GM21447 (cell line): ENCODE measurements around the gene UBN2.

ENCODE experiments used
- ATAC-seq: cut with Tn5 transposase; IDR thresholded peaks from one replicate; pipeline ENCODE4 v1.9.1; 2021; ENCODE audit not compliant: unreplicated experiment

UBN2 gene

DNA sequence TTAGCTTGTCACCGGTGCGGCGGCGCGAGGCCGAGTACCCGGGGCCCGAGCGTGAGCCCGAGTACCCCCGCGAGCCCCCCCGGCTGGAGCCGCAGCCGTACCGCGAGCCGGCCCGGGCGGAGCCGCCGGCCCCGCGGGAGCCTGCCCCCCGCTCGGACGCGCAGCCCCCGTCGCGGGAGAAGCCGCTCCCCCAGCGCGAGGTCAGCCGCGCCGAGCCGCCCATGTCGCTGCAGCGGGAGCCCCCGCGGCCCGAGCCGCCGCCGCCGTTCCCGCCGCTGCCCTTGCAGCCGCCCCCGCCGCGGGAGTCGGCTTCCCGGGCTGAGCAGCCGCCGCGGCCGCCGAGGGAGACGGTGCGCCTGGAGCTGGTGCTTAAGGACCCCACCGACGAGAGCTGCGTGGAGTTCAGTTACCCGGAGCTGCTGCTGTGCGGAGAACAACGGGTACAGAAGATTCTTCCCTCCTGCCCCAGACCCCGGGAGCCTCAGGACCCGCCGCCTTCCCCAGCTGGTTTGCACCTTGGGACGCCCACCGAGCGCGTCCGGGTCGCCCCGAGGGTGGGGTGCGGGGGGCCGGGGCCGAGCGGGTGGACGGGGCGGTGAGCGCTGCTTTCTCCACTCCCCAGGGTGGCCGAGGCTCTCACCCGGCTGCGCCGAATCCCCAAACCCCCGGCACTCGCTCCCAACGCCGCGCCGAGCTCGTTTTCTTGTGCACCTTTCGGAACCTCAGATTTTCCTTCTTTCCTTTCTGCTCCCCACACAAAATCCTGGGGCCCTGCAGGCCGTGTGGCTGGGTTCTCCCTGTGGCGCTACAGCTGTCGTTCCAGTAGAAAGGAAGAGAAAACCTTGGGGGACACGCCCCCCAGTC is 708 bp downstream of the UBN2 start:
- ATAC-seq = peak; percentile 26

GRCh38 chr7:139232377-139232717 is 1.3 kb downstream of the UBN2 start:
- no peak for ATAC-seq

DNA sequence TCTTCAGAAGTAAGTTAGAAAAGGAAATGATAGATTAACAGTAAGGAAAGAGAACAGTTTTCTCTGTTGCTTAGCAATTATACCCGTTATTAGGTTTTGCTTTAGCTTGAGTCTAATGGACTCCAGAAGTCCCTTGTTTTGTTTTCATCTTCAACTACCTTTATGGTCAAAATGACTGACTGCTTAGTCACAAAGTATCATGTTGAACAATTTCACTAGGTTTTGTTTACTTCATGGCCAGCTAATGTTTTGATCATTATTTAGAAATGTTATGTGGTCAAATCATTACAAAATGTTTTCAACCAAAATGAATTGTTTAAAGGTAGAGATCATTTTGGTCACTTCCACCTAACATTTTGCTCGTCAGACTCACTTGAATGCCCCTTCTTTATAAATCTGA is 1.9 kb downstream of the UBN2 start:
- no peak for ATAC-seq

DNA sequence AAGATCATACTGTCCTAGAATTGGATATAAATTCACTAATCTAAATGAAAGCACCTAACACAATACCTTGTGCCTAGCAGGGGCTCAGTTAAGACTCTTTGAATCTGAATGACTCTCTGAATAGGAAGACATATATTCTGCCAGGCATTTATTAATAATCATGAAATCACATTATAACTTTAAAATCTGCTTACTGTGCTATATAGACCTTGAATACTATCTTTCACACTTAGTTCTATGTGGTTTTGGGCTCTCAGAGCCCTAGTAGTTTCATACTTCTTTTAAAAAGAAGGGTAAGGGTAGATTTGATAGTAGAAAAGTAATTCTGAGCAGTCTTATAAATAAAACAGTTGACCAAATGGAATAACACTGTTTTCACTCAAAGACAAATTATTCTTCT is 10.2 kb downstream of the UBN2 start:
- no peak for ATAC-seq

GRCh38 chr7:139242741-139243281 is 11.8 kb downstream of the UBN2 start:
- no peak for ATAC-seq

DNA sequence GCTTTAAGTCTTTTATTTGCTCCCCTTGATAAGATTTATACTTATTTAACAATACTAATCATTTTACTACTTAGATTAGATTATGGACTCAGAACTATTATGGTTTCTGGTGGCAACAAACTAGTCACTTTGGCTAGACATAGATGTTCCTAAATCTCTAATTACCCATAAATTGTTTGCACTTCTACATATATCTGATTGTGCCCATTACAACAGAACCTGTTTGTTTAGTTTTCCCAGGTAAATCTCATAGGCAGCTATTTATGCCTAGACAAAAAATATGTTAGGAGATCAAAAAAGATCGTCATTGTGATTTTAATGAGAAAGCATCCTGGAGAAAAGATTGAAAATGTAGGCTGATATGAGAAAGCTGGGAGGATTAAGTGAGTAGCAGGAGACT is 14.4 kb downstream of the UBN2 start:
- no peak for ATAC-seq

DNA sequence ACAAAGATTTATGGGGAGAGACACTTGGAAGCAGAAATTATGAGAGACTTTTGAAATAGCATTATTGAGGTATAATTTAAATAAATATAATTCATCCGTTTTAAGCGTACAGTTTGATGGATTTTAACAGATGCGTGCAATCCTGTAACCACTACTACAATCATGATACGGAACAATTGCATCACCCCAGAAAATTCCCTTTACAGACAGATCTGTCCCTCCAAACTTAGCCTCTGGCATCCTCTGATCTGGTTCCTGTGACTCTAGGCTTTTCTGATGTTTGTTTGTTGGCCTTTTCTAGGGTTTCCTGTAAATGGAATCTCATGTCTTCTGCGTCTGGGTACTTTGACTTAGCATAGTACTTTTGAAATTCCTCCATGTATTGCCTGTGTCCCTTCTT is 15.5 kb downstream of the UBN2 start:
- no peak for ATAC-seq

DNA sequence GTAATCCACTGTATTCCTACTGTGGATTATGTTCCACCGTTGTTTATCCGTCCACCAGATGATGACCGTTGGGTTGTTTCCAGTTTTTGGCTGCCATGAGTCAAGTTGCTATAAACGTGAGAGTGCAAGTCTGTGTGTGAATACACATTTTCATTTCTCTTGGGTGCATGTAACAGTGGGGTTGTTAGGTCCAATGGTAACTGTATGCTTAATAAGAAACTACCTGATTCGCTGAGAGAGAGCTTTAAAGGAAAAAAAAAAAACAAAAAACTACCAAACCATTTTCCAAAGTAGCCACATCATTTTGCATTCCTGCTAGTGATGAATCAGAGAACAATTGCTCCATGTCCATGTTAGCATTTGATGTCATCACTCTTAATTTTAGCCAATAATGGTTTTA is 15.9 kb downstream of the UBN2 start:
- no peak for ATAC-seq

DNA sequence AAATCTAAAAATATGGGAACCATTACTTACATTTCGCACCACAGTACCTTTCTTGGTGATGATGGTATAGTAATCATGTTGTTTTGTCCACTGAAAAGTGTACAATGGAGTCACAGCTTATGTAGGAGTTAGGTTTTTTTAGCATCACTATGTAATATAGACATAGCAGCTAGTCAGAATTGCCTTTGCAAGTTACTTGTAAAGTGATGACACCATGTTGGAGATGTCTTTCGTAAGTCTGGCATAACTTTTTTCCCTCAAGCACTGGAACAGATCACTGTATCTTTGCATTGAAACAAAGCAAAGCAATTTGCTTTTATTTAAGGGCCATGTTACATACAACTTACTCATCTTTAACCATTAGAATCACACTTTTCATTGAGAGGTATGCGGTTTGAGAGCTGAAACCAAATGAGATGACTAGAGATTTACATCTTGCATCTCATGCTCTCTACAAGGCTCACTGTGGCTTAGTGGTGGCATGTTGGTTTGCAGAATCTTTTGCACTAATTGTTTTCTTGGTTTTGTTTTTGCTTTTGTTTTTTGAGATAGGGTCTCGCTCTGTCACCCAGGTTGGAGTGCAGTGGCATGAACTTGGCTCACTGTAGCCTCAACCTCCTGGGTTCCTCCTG is 18.3 kb downstream of the UBN2 start:
- no peak for ATAC-seq

GRCh38 chr7:139252451-139252850 is 21.4 kb downstream of the UBN2 start:
- ATAC-seq = no peak

DNA sequence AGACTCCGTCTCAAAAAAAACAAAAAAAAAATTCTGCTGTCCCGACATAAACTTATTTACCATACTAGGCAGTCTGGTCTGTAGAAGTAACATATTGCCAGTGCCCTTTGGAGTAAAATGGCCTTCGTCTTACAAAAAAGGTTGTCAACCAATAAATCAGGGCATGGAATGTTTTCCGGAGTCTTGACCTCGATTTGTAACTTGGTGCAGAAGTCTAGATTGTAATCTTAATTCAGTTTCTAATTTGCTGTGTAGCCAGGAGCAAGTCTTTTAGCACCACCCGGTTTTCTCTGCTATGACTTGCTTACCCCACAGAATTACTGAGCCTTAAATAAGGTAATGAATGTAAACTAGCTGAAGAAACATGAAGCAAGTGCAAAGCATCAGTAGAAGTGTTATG is 23.2 kb downstream of the UBN2 start:
- no peak for ATAC-seq

DNA sequence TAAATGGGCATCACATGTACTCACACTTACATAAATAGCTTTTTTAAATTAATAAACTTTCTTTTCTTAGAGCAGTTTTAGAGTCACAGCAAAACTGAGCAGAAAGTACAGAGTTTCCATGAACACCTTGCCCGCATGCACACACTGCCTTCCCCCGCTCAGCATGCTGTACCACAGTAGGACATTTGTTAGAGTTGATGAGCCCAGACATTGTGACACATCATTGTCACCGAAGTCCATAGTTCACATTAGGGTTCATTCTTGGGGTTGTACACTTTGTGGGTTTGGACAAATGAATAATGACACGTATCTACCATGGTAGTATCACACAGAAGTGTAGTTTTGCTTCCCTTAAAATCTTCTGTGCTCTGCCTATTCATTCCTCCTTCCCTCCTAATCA is 23.7 kb downstream of the UBN2 start:
- no peak for ATAC-seq

DNA sequence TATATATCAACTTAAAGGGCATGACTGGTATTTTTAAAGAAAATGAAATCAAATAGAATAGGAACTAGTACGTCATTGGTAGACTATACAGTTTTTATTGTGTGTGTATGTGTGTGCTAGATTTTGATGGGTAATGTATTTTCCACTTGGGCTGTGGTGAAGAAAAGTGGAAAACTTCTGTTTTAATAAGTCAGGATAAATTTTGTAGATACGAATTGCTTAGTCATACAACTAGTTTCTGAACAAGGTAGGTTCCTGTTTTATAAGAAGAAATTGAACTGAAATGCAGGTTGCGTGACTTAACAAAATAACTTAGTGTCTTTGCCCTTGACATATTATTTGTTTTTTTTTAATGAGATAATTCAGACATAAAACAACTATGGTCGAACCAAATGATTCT is 24.3 kb downstream of the UBN2 start:
- no peak for ATAC-seq

DNA sequence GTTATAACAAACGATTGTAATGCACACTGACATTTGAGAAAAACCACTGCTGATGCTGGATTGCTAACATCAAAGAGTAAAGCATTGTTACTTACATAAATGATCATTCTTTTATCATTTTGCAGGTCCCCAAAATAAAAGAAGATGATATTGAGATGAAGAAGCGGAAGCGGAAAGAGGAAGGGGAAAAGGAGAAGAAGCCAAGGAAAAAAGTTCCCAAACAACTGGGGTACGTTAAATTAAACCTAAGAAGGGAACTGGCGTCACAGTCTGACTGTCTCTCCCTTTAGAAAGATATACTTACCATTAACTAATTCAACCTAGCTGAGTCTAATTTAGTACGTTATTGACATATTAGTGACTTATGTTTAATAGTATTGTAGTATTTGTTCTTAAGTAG is 28.1 kb downstream of the UBN2 start:
- ATAC-seq = no peak

DNA sequence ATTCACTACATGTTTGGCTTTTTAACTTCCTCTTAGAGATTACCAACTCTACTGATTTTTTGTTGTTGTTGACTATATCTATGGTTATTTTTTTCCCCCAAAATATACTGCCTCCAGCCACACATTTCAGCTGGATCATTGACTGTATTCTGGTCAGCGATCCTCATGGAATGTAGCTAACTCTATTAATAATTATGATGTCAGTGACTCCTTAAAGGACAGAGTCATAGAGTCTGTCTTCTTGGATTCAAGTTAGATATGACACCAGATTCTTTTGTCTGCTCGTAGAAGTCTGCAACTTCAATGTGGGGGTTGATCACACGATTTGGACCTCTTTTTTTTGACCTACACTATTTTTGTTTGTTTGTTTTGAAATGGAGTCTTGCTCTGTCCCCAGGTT is 33.2 kb downstream of the UBN2 start:
- ATAC-seq = no peak

GRCh38 chr7:139265673-139266072 is 34.6 kb downstream of the UBN2 start:
- no peak for ATAC-seq

GRCh38 chr7:139271718-139272628 is 40.9 kb downstream of the UBN2 start:
- ATAC-seq = no peak

GRCh38 chr7:139284252-139284896 is 53.3 kb downstream of the UBN2 start:
- no peak for ATAC-seq

GRCh38 chr7:139286144-139286543 is 55.1 kb downstream of the UBN2 start:
- no peak for ATAC-seq

GRCh38 chr7:139292821-139293220 is 61.8 kb downstream of the UBN2 start:
- no peak for ATAC-seq

- no peak for ATAC-seq
These were observed 62.5 kb downstream of the UBN2 start for GRCh38 chr7:139293534-139293933.
